Testis (tissue), 2 donors: ENCODE measurements around the gene ABT1.

Experiments used
- CTCF ChIP-seq, 3 experiments: fragments of 450-650 bp in 2 of 3; fragments of 200-600 bp in 1 of 3; sonication (generic) in 1 of 3; IDR thresholded peaks; one replicate each; pipeline ENCODE4 v1.5.1; 2016 to 2019; ENCODE audit warnings: antibody characterized with exemption in 3 of 3, mild to moderate bottlenecking in 2 of 3, moderate library complexity in 1 of 3
- POLR2A ChIP-seq: fragments of 450-650 bp; IDR thresholded peaks from one replicate; pipeline ENCODE4 v1.6.1; 2017; ENCODE audit warnings: antibody characterized with exemption, mild to moderate bottlenecking, moderate library complexity

- TF ChIP-seq CTCF (IDR thresholded peaks at IDR 0.05) (no peak), POLR2A (no peak)
Measured at GRCh38 chr6:26600759-26601158, 4.0 kb downstream of the ABT1 start.
